Lower leg skin (tissue), 4 donors: ENCODE data around the gene PAWR. TPM values are rescaled to one million over a fixed set of nuclear protein-coding genes. Genes with fewer than 3 reads are reported as not detected.

ENCODE experiments used
- DNase-seq, 2 donors: peaks; one replicate each; pipeline ENCODE4 v3.0.0-alpha.2; 2019; ENCODE audit warnings: low spot score in 2 of 2
- H3K4me3 ChIP-seq: fragments of 200-600 bp; sonication (generic); 2 replicates; pipeline ENCODE4 v1.5.1; 2017; ENCODE audit warnings: mild to moderate bottlenecking, low read depth; ENCODE audit not compliant: poor library complexity, severe bottlenecking
- POLR2A ChIP-seq, 2 donors: fragments of 450-650 bp; IDR thresholded peaks; one replicate each; pipeline ENCODE4 v1.6.1; 2016 to 2017; ENCODE audit warnings: antibody characterized with exemption in 2 of 2, mild to moderate bottlenecking in 1 of 2, moderate library complexity in 1 of 2
- WGBS, 2 donors: methylation state at CpG; one replicate each; pipeline ENCODE4 v1.1.5; 2018; 5-methylcytosine and 5-hydroxymethylcytosine counted together
- intact Hi-C: fragments of 100-400 bp; cut with DNase I; formaldehyde crosslinking; loops from one replicate; pipeline ENCODE4 v1.15.0; 2023; ENCODE audit warnings: low total_unique reads
- total RNA-seq, 4 donors: library from RNA; depleted of rRNA; stranded (reverse); fragments of >200 nt; gene quantifications; one replicate each; pipeline ENCODE4 v1.1.0, GENCODE V29; 2016
- TF ChIP-seq, protein P1 (sequence below), 3 donors: fragments of 450-650 bp; IDR thresholded peaks; one replicate each; pipeline ENCODE4 v1.5.1; 2016; ENCODE audit warnings: antibody characterized with exemption in 3 of 3, mild to moderate bottlenecking in 3 of 3, moderate library complexity in 2 of 3

PAWR gene
- total RNA-seq, 4 donors from 2014 or later, result 53.6 to 115 (median 65.6) TPM

GRCh38 chr12:79614730-79615129 lies 76.0 kb downstream of the PAWR start:
- WGBS, 2 donors, result 81 to 95% methylated on average over 3 of the region's 3 CpGs
- DNase-seq, result no peak
- intact Hi-C loops, result no loop called here
- no peak overlapping the region for H3K4me3 ChIP-seq
- no peak for TF ChIP-seq POLR2A (IDR thresholded peaks at IDR 0.05)
- TF ChIP-seq, protein P1, sequence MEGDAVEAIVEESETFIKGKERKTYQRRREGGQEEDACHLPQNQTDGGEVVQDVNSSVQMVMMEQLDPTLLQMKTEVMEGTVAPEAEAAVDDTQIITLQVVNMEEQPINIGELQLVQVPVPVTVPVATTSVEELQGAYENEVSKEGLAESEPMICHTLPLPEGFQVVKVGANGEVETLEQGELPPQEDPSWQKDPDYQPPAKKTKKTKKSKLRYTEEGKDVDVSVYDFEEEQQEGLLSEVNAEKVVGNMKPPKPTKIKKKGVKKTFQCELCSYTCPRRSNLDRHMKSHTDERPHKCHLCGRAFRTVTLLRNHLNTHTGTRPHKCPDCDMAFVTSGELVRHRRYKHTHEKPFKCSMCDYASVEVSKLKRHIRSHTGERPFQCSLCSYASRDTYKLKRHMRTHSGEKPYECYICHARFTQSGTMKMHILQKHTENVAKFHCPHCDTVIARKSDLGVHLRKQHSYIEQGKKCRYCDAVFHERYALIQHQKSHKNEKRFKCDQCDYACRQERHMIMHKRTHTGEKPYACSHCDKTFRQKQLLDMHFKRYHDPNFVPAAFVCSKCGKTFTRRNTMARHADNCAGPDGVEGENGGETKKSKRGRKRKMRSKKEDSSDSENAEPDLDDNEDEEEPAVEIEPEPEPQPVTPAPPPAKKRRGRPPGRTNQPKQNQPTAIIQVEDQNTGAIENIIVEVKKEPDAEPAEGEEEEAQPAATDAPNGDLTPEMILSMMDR (IDR thresholded peaks at IDR 0.05), result no peak

DNA sequence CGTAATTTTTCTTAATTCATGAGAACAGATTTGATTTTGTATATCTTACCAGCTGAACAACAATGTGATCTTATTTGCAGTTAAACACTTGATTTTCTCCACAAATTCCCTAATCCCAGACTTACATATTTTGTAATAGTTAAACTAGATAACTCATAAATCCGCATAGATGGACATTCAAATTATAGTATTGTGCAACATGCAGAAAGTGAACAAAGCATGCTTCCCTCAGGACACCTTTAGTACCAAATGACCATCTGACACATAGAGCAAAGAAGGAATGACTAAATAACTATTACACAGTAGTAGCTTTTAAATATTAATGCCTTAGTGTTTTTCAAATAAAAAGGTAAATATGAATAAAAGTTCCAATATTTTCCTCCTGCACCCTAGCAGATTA lies 88.9 kb downstream of the PAWR start:
- no peak for DNase-seq
- H3K4me3 ChIP-seq, result no peak overlapping the region
- no peak for TF ChIP-seq POLR2A (IDR thresholded peaks at IDR 0.05)
- TF ChIP-seq, protein P1 (IDR thresholded peaks at IDR 0.05), result no peak
- 89 to 91% methylated on average over 2 of the region's 2 CpGs for WGBS, 2 donors
- intact Hi-C loops, result no loop called here

DNA sequence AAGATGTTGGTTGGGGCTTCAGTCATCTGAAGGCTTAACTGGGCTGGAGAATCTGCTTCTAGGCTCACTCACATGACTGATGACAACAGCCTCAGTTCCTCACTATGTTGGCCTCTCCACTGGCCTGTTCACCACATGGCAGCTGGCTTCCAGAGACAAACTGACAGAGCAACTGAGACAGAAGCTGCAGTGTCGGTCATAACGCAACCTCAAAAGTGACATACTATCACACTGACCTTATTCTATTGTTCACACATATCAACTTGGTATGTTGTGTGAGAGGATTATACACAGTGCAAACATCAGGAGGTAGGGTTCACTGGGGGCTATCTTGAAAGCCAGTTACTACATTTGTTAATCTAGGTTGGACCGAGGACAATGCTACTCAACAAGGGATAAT lies 92.9 kb downstream of the PAWR start:
- TF ChIP-seq POLR2A (IDR thresholded peaks at IDR 0.05), result no peak
- TF ChIP-seq, protein P1 (IDR thresholded peaks at IDR 0.05), result no peak
- intact Hi-C loops, result no loop called here
- 84 to 85% methylated on average over 3 of the region's 3 CpGs for WGBS, 2 donors
- H3K4me3 ChIP-seq, result no peak overlapping the region
- no peak for DNase-seq

DNA sequence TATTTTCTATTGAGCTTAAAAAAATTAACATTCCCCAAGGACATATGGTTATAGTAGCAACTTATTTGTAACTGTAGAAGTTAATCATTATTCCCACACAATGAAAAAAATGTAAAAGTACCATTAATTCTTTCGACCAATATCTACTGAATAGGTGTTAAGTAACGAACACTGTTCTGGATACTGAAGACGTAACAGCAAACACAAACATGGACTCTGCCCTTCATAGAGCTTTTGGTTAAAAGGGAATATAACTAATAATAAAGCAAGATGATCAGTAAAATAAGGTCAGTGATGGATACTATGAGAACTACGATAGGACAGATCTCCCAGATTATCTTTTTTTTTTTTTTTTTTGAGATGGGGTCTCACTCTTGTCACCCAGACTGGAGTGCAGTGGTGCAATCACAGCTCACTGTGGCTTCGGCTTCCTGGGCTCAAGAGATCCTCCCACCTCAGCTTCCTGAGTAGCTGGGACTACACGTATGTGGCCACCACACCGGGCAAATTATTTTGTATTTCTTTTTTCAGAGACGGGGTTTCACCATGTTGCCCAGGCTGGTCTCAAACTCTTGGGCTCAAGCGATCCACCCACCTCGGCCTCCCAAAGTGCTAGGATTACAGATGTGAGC lies 93.9 kb downstream of the PAWR start:
- DNase-seq, result no peak
- 90 to 92% methylated on average over 10 of the region's 10 CpGs for WGBS, 2 donors
- no peak overlapping the region for H3K4me3 ChIP-seq
- TF ChIP-seq POLR2A (IDR thresholded peaks at IDR 0.05), result no peak
- TF ChIP-seq, protein P1 (IDR thresholded peaks at IDR 0.05), result no peak
- intact Hi-C loops, result no loop called here

- no peak for TF ChIP-seq POLR2A (IDR thresholded peaks at IDR 0.05)
- TF ChIP-seq, protein P1 (IDR thresholded peaks at IDR 0.05), result no peak
Observed at GRCh38 chr12:79595273-79595672, 95.5 kb downstream of the PAWR start.

DNA sequence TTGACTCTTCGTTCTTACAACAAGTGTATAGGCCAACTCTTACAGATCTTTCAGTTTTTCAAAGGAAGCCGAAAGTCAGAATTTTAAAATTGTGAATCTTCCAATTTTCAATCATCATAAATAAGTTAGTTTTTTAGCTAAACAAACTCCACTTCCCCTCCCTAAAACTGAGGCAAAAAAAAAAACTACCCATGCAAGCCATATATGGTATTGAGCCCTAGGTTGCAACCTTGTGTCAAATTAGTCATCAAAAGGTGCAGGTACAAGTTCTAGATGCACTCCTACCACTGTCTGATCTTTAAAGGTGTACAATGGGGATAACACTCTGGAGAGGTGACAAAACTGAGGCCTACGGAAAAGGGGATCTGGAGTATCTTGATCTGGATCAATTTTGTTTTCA lies 97.9 kb downstream of the PAWR start:
- no peak for DNase-seq
- 93% methylated on average over 3 of the region's 3 CpGs for WGBS, 2 donors
- H3K4me3 ChIP-seq, result no peak overlapping the region
- TF ChIP-seq, protein P1 (IDR thresholded peaks at IDR 0.05), result no peak
- no peak for TF ChIP-seq POLR2A (IDR thresholded peaks at IDR 0.05)
- intact Hi-C loops, result no loop called here

More at GRCh38 chr12:79595273-79595672, 95.5 kb downstream of the PAWR start:
- intact Hi-C loops, result no loop called here
- no peak for DNase-seq
- H3K4me3 ChIP-seq, result no peak overlapping the region
- 89 to 91% methylated on average over 4 of the region's 4 CpGs for WGBS, 2 donors
